H1 (cell line): ENCODE data around the gene DLST. TPM values are rescaled to one million over a fixed set of nuclear protein-coding genes. Genes with fewer than 3 reads are reported as not detected.

Experiments used
- CTCF ChIA-PET: fragments of 300-600 bp; sonication (Branson Sonifier 250); formaldehyde crosslinking; loops from one replicate; lab custom pipeline; 2021; ENCODE audit not compliant: partially characterized antibody; lab: Charles Lee
- POLR2A ChIA-PET: fragments of 300-600 bp; sonication (Branson Sonifier 250); formaldehyde crosslinking; loops from one replicate; lab custom pipeline; 2021; ENCODE audit warnings: inconsistent platforms; ENCODE audit not compliant: partially characterized antibody; lab: Charles Lee
- DNase-seq, 2 experiments: peaks; one replicate each; pipeline versions ENCODE4 v3.0.0 to v3.0.0-alpha.2; 2010 to 2022; ENCODE audit warnings: low spot score in 2 of 2, low read depth in 1 of 2, mixed read lengths in 1 of 2
- FAIRE-seq: peaks from 2 replicates; lab custom pipeline; 2011; peaks lifted over from hg19 to GRCh38; lab: Jason Lieb, UNC
- H2AFZ ChIP-seq: 2 replicates; pipeline ENCODE4 v1.8.1; 2012; ENCODE audit warnings: low read length, inconsistent platforms
- H2AK5ac ChIP-seq: 2 replicates; pipeline ENCODE4 v1.6.1; 2013; ENCODE audit warnings: low read depth, low read length
- H2BK120ac ChIP-seq: replicated peaks from 2 replicates; pipeline ENCODE3; 2013; ENCODE audit warnings: low read depth, low read length, inconsistent platforms
- H2BK12ac ChIP-seq: 2 replicates; pipeline ENCODE4 v1.6.1; 2013; ENCODE audit warnings: low read depth, low read length
- H2BK15ac ChIP-seq: 2 replicates; pipeline ENCODE4 v1.6.1; 2013; ENCODE audit warnings: low read length
- H2BK20ac ChIP-seq: 2 replicates; pipeline ENCODE4 v1.6.1; 2013; ENCODE audit warnings: low read length
- H2BK5ac ChIP-seq: 2 replicates; pipeline ENCODE4 v1.6.1; 2013; ENCODE audit warnings: low read depth, low read length
- H3K14ac ChIP-seq: 2 replicates; pipeline ENCODE4 v1.6.1; 2013; ENCODE audit warnings: inconsistent platforms; ENCODE audit not compliant: insufficient read length
- H3K18ac ChIP-seq: 2 replicates; pipeline ENCODE4 v1.6.1; 2013; ENCODE audit warnings: low read length; ENCODE audit errors: extremely low read depth
- H3K23ac ChIP-seq: 2 replicates; pipeline ENCODE4 v1.6.1; 2013; ENCODE audit warnings: inconsistent platforms; ENCODE audit not compliant: insufficient read length
- H3K23me2 ChIP-seq: 2 replicates; pipeline ENCODE4 v1.6.1; 2013; ENCODE audit warnings: low read depth, low read length
- H3K27ac ChIP-seq: 2 replicates; pipeline ENCODE4 v1.6.1; 2011; ENCODE audit warnings: low read depth, low read length, inconsistent platforms
- H3K27me3 ChIP-seq, 4 experiments: replicated peaks in 1 of 4; 1 replicate in 1 of 4; 2 replicates in 3 of 4; pipeline versions ENCODE4 v1.6.1 to v1.8.1; 2011 to 2013; ENCODE audit warnings: low read length in 3 of 4, mild to moderate bottlenecking in 3 of 4, inconsistent platforms in 2 of 4, mixed read lengths in 2 of 4, moderate library complexity in 1 of 4; ENCODE audit not compliant: control insufficient read depth in 3 of 4, insufficient read depth in 3 of 4; ENCODE audit errors: extremely low read depth in 1 of 4
- H3K36me3 ChIP-seq, 4 experiments: 2 replicates each; pipeline versions ENCODE4 v1.6.1 to v1.8.1; 2011 to 2013; ENCODE audit warnings: mild to moderate bottlenecking in 4 of 4, low read length in 3 of 4, moderate library complexity in 2 of 4, control low read depth in 1 of 4, inconsistent platforms in 1 of 4; ENCODE audit not compliant: insufficient read depth in 4 of 4, control insufficient read depth in 2 of 4
- H3K4ac ChIP-seq: replicated peaks from 2 replicates; pipeline ENCODE3; 2013; ENCODE audit warnings: low read length, low read depth, mixed read lengths, inconsistent platforms; ENCODE audit not compliant: insufficient read length
- H3K4me1 ChIP-seq, 4 experiments: replicated peaks in 1 of 4; 1 replicate in 1 of 4; 2 replicates in 3 of 4; pipeline versions ENCODE4 v1.6.1 to v1.8.1; 2011 to 2013; ENCODE audit warnings: low read length in 3 of 4, inconsistent platforms in 2 of 4, mixed read lengths in 1 of 4; ENCODE audit not compliant: insufficient read depth in 4 of 4, control insufficient read depth in 3 of 4
- H3K4me2 ChIP-seq, 2 experiments: 2 replicates each; pipeline versions ENCODE4 v1.6.1 to v1.8.1; 2011 to 2013; ENCODE audit warnings: low read depth in 2 of 2, low read length in 2 of 2, control low read depth in 1 of 2, inconsistent platforms in 1 of 2, mild to moderate bottlenecking in 1 of 2; ENCODE audit not compliant: insufficient read depth in 1 of 2
- H3K4me3 ChIP-seq, 4 experiments: fragments of 200-600, 300-600 bp in 1 of 4; sonication (generic), shearing (Covaris generic), sonication (Bioruptor Twin) in 1 of 4; 2 replicates each; pipeline versions ENCODE4 v1.5.1 to v1.8.1; 2011 to 2016; ENCODE audit warnings: low read length in 4 of 4, low read depth in 3 of 4, control low read depth in 2 of 4, inconsistent platforms in 2 of 4, mild to moderate bottlenecking in 2 of 4, mixed read lengths in 1 of 4, moderate library complexity in 1 of 4; ENCODE audit not compliant: insufficient read depth in 2 of 4; ENCODE audit errors: extremely low read depth in 1 of 4
- H3K56ac ChIP-seq: replicated peaks from 2 replicates; pipeline ENCODE3; 2013; ENCODE audit warnings: low read depth, mild to moderate bottlenecking, mixed read lengths, low read length, inconsistent platforms; ENCODE audit not compliant: insufficient read length
- H3K79me1 ChIP-seq: 2 replicates; pipeline ENCODE4 v1.6.1; 2013; ENCODE audit warnings: low read depth, low read length, control low read depth
- H3K79me2 ChIP-seq, 2 experiments: 2 replicates each; pipeline versions ENCODE4 v1.6.1 to v1.8.1; 2012 to 2013; ENCODE audit warnings: low read length in 2 of 2, mild to moderate bottlenecking in 2 of 2, inconsistent platforms in 1 of 2; ENCODE audit not compliant: insufficient read depth in 2 of 2, control insufficient read depth in 1 of 2
- H3K9ac ChIP-seq, 4 experiments: replicated peaks in 1 of 4; 1 replicate in 1 of 4; 2 replicates in 3 of 4; pipeline versions ENCODE4 v1.6.1 to v1.8.1; 2011 to 2013; ENCODE audit warnings: low read depth in 3 of 4, low read length in 3 of 4, control low read depth in 2 of 4, mild to moderate bottlenecking in 2 of 4, moderate library complexity in 2 of 4, inconsistent platforms in 1 of 4; ENCODE audit errors: extremely low read depth in 1 of 4
- H3K9me3 ChIP-seq, 2 experiments: 2 replicates each; pipeline versions ENCODE4 v1.6.1 to v1.8.1; 2012 to 2013; ENCODE audit warnings: mild to moderate bottlenecking in 2 of 2, moderate library complexity in 2 of 2, control low read depth in 1 of 2, inconsistent platforms in 1 of 2, low read depth in 1 of 2, low read length in 1 of 2, mixed read lengths in 1 of 2; ENCODE audit not compliant: insufficient read depth in 2 of 2
- H4K20me1 ChIP-seq, 2 experiments: replicated peaks in 1 of 2; 2 replicates each; pipeline versions ENCODE3 to v1.8.1; 2011 to 2013; ENCODE audit warnings: inconsistent platforms in 2 of 2, low read length in 2 of 2, mild to moderate bottlenecking in 1 of 2; ENCODE audit not compliant: insufficient read depth in 2 of 2, control insufficient read depth in 1 of 2
- H4K5ac ChIP-seq: 2 replicates; pipeline ENCODE4 v1.6.1; 2013; ENCODE audit warnings: low read length, low read depth, mixed read lengths, inconsistent platforms; ENCODE audit not compliant: insufficient read length
- H4K8ac ChIP-seq: 2 replicates; pipeline ENCODE4 v1.8.0; 2013; ENCODE audit warnings: mild to moderate bottlenecking, moderate library complexity, low read length, inconsistent platforms; ENCODE audit not compliant: insufficient read depth; ENCODE audit errors: extremely low read depth
- H4K91ac ChIP-seq: replicated peaks from 2 replicates; pipeline ENCODE3; 2013; ENCODE audit warnings: low read length, mixed read lengths, inconsistent platforms; ENCODE audit not compliant: insufficient read length
- BRCA1 ChIP-seq: IDR thresholded peaks from 2 replicates; pipeline ENCODE4 v1.6.1; 2012; ENCODE audit warnings: low read depth, low read length, improper control_type of control experiment
- CHD1 ChIP-seq: IDR thresholded peaks from 2 replicates; pipeline ENCODE4 v1.6.1; 2012; ENCODE audit warnings: low read depth, low read length, improper control_type of control experiment
- EP300 ChIP-seq, 2 experiments: IDR thresholded peaks; 1 replicate in 1 of 2; 2 replicates in 1 of 2; pipeline ENCODE4 v1.6.1; 2011 to 2012; ENCODE audit warnings: low read depth in 2 of 2, low read length in 2 of 2, mild to moderate bottlenecking in 2 of 2, borderline replicate concordance in 1 of 2, inconsistent platforms in 1 of 2, moderate library complexity in 1 of 2
- POLR2A ChIP-seq, 2 experiments: IDR thresholded peaks; 1 replicate in 1 of 2; 2 replicates in 1 of 2; pipeline ENCODE4 v1.6.1; 2011; ENCODE audit warnings: low read depth in 2 of 2, low read length in 2 of 2, mild to moderate bottlenecking in 2 of 2; ENCODE audit errors: control extremely low read depth in 1 of 2
- POLR2AphosphoS5 ChIP-seq: IDR thresholded peaks from 2 replicates; pipeline ENCODE4 v1.6.1; 2011; ENCODE audit warnings: low read depth, low read length
- RNF2 ChIP-seq: fragments of 200-900, 300-1000 bp; sonication (generic); IDR thresholded peaks from 2 replicates; pipeline ENCODE4 v1.7.1; 2016; ENCODE audit warnings: borderline replicate concordance, low read depth, mild to moderate bottlenecking, antibody characterized with exemption, low read length; ENCODE audit not compliant: poor library complexity, severe bottlenecking; ENCODE audit errors: missing control alignments
- TAF1 ChIP-seq: IDR thresholded peaks from 2 replicates; pipeline ENCODE4 v1.6.1; 2011; ENCODE audit warnings: mild to moderate bottlenecking, low read depth, low read length
- TAF7 ChIP-seq: optimal IDR thresholded peaks from 2 replicates; pipeline ENCODE3; 2011; ENCODE audit warnings: low read depth, mild to moderate bottlenecking, inconsistent platforms, low read length, moderate library complexity, borderline replicate concordance
- TEAD4 ChIP-seq: IDR thresholded peaks from 2 replicates; pipeline ENCODE4 v1.6.1; 2012; ENCODE audit warnings: low read depth, low read length, inconsistent platforms, mixed read lengths
- ZNF274 ChIP-seq: IDR thresholded peaks from 2 replicates; pipeline ENCODE4 v1.7.0; 2012; ENCODE audit warnings: low read length, borderline replicate concordance; ENCODE audit errors: extremely low read depth
- WGBS, 2 experiments: shearing (Covaris generic) in 1 of 2; methylation state at CpG; one replicate each; pipeline versions ENCODE4 v1.1.6 to v1.1.7; 2013 to 2015; ENCODE audit warnings: low lambda C conversion rate in 2 of 2, mixed read lengths in 2 of 2, inconsistent platforms in 1 of 2, low coverage in 1 of 2, missing lambda C conversion rate in 1 of 2; ENCODE audit not compliant: insufficient replicate concordance in 2 of 2, insufficient coverage in 1 of 2, insufficient read length in 1 of 2; ENCODE audit errors: extremely low coverage in 1 of 2, missing lambda C conversion rate in 1 of 2; 5-methylcytosine and 5-hydroxymethylcytosine counted together
- polyA plus RNA-seq, 7 experiments: library from polyadenylated mRNA; depleted of rRNA in 3 of 7; stranded (reverse) in 5 of 7; unstranded in 2 of 7; fragments of >200 nt in 5 of 7; fragments of 200-250 nt in 2 of 7; gene quantifications; 1 replicate in 5 of 7; 2 replicates in 1 of 7; 4 replicates in 1 of 7; pipeline versions ENCODE4 v1.2.1 to v1.2.3, GENCODE V29; 2011 to 2013; ENCODE audit warnings: missing spikeins in 2 of 7, mixed read lengths in 2 of 7
- total RNA-seq: library from RNA; stranded (reverse); fragmentation: NEBNext Ultra II Directional; extraction: Animal tissue kit (Norgen Biotek cat#: 25700); gene quantifications from 2 replicates; pipeline ENCODE4 v1.2.1, GENCODE V29; 2021

Gene DLST
- total and polyA plus RNA-seq, 2 of the 8 experiments (the other 6 are each of a cell fraction or from before 2014, with no cell fraction given): 96.5 to 117 TPM

GRCh38 chr14:74865156-74865555 lies 16.6 kb upstream of the DLST start:
- Histone ChIP-seq H2BK5ac (no peak overlapping the region), H2BK12ac (no peak overlapping the region), H4K5ac (no peak overlapping the region), H2BK120ac (no peak overlapping the region), H3K14ac (no peak overlapping the region), H3K4me3 (no peak overlapping the region), H3K4me1 (0 out of 7 replicates have a peak, but pooled peaks cover 0 to 2% (median 0%) of the 10 kb centered on the region in 4 experiments), H4K8ac (no peak overlapping the region), H3K23ac (no peak overlapping the region), H4K20me1 (no peaks in the 10 kb centered on the region), H3K79me1 (no peaks in the 10 kb centered on the region), H3K36me3 (no peaks in the 10 kb centered on the region), H3K27me3 (no peaks in the 10 kb centered on the region), H3K79me2 (no peaks in the 10 kb centered on the region), H3K27ac (no peak overlapping the region), H2BK15ac (no peak overlapping the region), H2AK5ac (no peak overlapping the region), H2AFZ (no peak overlapping the region), H3K4me2 (no peak overlapping the region), H3K18ac (no peak overlapping the region), H2BK20ac (no peak overlapping the region), H3K9me3 (no peaks in the 10 kb centered on the region), H4K91ac (no peak overlapping the region), H3K9ac (no peak overlapping the region), H3K56ac (no peak overlapping the region), H3K23me2 (no peaks in the 10 kb centered on the region), H3K4ac (no peak overlapping the region)
- 84% methylated on average over 5 of the region's 5 CpGs; no CpG with 5 or more reads in 1 of the 2 experiments for WGBS, 2 experiments
- DNase-seq: no peak
- FAIRE-seq: no peak
- POLR2A ChIA-PET: interaction anchor here (0.6 kb wide), 1 partner anchor 10 kb away, joined by 3 read pairs; no protein-coding TSS in a partner anchor
- CTCF ChIA-PET: interaction anchor here (1.0 to 18.3 kb wide), 4 partner anchors 9 to 223 kb away, joined by 3 to 509 read pairs (median 184); partner anchors contain the start of genes DLST and PROX2
- TF ChIP-seq POLR2AphosphoS5 (no peak), ZNF274 (no peak), BRCA1 (no peak), RNF2 (no peak), TAF1 (no peak), CHD1 (no peak), EP300 (IDR thresholded peaks at IDR 0.05; ENCODE audit: borderline replicate concordance in 1 of 2, low read depth in 2 of 2, low read length in 2 of 2) (no peak), TAF7 (no peak), TEAD4 (no peak), POLR2A (IDR thresholded peaks at IDR 0.05; ENCODE audit: control extremely low read depth in 1 of 2, low read depth in 2 of 2, low read length in 2 of 2) (no peak)
